ENCODE results near the gene SPI1. TPM values are rescaled to one million over a fixed set of nuclear protein-coding genes. Genes with fewer than 3 reads are reported as not detected.

Gene SPI1
- total RNA-seq, 1 donor from 2014 or later = 8.3 TPM

- intact Hi-C loops (cut with micrococcal nuclease) = no loop called here
- Histone ChIP-seq H3K9me3 (replicated peaks) (no peaks in the 10 kb centered on the region), H3K27me3 (ENCODE audit: low read depth) (no peaks in the 10 kb centered on the region), H3K4me3 (peak overlapping the region; percentile 72), H3K4me1 (peaks cover 25% of the 10 kb centered on the region), H3K36me3 (peaks cover 18% of the 10 kb centered on the region), H3K27ac (replicated peaks) (peak overlapping the region; percentile 97)
- no peak for TF ChIP-seq CTCF (IDR thresholded peaks at IDR 0.05; ENCODE audit: borderline replicate concordance)
- no peak for DNase-seq
These were observed 23.4 kb downstream of the SPI1 start for GRCh38 chr11:47354913-47355282.

DNA sequence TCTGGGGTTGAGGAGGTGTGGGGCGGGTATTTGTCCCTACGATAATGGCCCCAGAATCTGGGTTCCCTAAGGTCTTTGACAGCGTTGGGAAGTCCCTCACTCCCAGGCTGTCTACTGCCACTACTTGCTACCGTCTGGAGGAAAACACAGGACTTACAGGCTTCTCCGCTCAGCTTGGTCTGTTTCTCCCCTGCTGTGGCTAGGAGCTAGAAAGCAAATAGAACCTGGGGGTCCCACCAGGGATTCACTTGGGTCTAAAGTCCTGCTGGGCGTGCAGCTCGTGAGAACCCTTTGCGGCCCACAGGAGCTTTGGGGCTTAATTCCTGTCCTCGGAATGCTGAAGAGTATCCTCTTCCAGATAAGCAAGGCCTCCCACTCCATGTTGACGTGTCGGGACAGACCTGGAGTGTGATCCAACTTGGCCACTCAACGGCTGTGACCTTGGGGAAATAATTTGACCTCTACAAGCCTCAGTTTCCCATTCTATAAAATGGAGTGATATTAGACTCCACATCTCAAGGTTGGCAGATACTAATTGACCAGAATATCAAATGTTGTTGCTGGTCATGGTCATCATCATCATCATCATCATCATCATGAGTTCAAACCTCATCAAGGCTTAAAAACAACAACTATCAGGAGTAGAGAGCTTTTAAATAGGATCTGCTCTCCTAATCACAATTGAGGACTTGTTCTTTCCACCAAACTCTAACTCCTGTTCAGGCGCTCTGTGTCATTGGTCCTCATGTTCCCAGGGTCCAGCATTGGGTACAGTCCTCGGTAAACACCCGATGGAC is 24.2 kb downstream of the SPI1 start:
- Histone ChIP-seq H3K4me1 (peaks cover 28% of the 10 kb centered on the region), H3K9me3 (replicated peaks) (no peaks in the 10 kb centered on the region), H3K36me3 (peaks cover 23% of the 10 kb centered on the region), H3K4me3 (peak overlapping the region; percentile 72), H3K27me3 (ENCODE audit: low read depth) (no peaks in the 10 kb centered on the region), H3K27ac (replicated peaks) (peak overlapping the region; percentile 97)
- no peak for DNase-seq
- intact Hi-C loops (cut with micrococcal nuclease) = no loop called here
- no peak for TF ChIP-seq CTCF (IDR thresholded peaks at IDR 0.05; ENCODE audit: borderline replicate concordance)

DNA sequence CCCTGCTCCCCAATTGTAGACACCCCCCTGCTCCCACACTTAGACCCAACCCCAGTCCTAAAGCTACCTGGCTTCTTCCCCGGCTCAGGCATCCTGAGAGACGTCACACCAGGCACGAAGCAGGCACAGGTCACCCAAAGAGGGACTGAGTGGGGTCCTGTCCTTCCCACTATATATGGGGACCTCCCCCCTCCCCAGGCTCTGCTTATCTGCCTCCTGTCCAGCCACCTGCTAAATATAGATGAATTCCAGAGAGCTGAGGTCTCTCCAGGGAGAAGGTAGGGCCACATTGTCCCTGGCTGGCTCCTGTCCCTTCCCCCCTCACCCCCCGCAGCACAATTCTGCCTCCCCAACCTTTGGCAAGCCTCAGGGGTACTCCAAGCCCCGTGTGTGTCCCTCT is 25.8 kb downstream of the SPI1 start, which contains the start of gene MYBPC3:
TSS of gene MYBPC3 (minus strand) at position 147 of the 400 bp plus-strand sequence. CDS start at position 92, 55 bp downstream.
- Histone ChIP-seq H3K9me3 (replicated peaks) (no peaks in the 10 kb centered on the region), H3K27me3 (ENCODE audit: low read depth) (no peaks in the 10 kb centered on the region), H3K27ac (replicated peaks) (peak within 1 kb of the TSS; percentile 97), H3K4me1 (peaks cover 37% of the 10 kb centered on the region), H3K36me3 (peaks cover 28% of the 10 kb centered on the region), H3K4me3 (peak within 1 kb of the TSS; percentile 77)
- peak; percentile 66 for DNase-seq
- intact Hi-C loops (cut with micrococcal nuclease) = no loop called here
- no peak for TF ChIP-seq CTCF (IDR thresholded peaks at IDR 0.05; ENCODE audit: borderline replicate concordance)

- H3K36me3 ChIP-seq = peaks cover 39% of the 10 kb centered on the region
- peaks cover 48% of the 10 kb centered on the region for H3K4me1 ChIP-seq
- intact Hi-C loops (cut with micrococcal nuclease) = no loop called here
- H3K9me3 ChIP-seq (replicated peaks) = no peaks in the 10 kb centered on the region
- peak overlapping the region; percentile 77 for H3K4me3 ChIP-seq
- H3K27ac ChIP-seq (replicated peaks) = peak overlapping the region; percentile 97
- no peaks in the 10 kb centered on the region for H3K27me3 ChIP-seq (ENCODE audit: low read depth)
- no peak for TF ChIP-seq CTCF (IDR thresholded peaks at IDR 0.05; ENCODE audit: borderline replicate concordance)
- peak; percentile 82 for DNase-seq
These were observed 26.9 kb downstream of the SPI1 start for GRCh38 chr11:47351156-47352126.

GRCh38 chr11:47350315-47350714 is 28.0 kb downstream of the SPI1 start:
- H3K9me3 ChIP-seq (replicated peaks) = no peaks in the 10 kb centered on the region
- H3K36me3 ChIP-seq = peaks cover 50% of the 10 kb centered on the region
- H3K27ac ChIP-seq (replicated peaks) = peak overlapping the region; percentile 97
- DNase-seq = no peak
- TF ChIP-seq CTCF (IDR thresholded peaks at IDR 0.05; ENCODE audit: borderline replicate concordance) = no peak
- no peaks in the 10 kb centered on the region for H3K27me3 ChIP-seq (ENCODE audit: low read depth)
- intact Hi-C loops (cut with micrococcal nuclease) = no loop called here
- H3K4me3 ChIP-seq = peak overlapping the region; percentile 77
- H3K4me1 ChIP-seq = peaks cover 57% of the 10 kb centered on the region

Data from left ventricle myocardium inferior (tissue), 1 donor.